ENCODE results near the gene MELTF.

Gene MELTF

DNA sequence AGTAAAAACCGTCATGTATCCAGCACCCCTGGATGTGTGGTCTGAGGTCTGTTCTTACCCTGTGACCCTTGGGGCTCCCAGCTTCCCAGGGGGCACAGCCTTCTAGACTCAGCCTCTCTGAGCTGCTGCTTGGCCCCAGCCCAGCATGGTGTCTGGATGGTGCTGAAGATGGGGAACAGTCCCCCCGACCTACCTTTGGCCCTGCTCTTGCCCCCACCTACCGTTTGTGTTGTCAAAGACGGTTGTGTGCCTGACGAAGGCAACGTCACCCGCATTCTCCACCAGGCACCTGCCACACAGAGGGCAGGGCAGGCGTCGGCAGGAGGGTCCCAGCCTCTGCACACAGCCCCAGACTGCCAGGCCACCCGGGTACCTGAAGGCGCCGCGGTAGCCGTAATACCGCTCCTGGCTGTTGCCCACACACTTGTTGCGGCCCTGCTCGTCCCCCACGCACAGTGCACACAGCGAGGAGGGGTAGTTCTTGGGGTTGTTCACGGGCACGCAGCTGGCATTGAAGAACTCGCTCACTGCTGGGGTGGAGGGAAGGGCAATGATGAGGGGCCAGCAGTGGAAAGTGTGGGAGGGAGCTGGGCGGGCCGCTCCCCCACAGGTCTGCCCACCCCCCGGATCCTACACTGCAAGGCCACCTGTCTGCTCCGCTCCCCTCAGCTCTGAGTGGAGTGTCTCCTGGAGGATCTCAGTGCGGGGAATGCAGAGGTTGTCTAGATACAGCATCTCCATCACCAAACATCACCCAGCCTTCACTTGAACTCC lies 21.0 kb downstream of the MELTF start:
- no peak for DNase-seq

DNA sequence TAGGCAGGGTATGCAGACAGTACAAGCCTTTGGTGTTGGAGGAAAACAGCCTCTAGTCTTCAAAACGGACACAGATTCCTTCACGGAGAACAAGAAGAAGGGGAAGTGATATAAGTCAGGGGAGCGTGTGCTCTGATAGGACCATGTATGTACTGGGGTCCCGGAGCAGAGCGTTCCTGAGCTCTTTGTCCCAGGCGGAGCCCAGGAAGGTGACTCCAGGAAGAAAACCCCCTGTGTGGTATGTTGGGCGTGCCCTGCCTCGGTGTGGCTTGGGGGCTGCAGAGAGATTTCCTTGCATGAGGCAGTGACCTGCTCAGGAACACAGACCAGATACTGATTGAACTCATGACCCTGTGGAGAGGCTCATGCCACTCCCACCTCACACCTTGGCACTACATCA lies 21.7 kb downstream of the MELTF start:
- DNase-seq: no peak

DNA sequence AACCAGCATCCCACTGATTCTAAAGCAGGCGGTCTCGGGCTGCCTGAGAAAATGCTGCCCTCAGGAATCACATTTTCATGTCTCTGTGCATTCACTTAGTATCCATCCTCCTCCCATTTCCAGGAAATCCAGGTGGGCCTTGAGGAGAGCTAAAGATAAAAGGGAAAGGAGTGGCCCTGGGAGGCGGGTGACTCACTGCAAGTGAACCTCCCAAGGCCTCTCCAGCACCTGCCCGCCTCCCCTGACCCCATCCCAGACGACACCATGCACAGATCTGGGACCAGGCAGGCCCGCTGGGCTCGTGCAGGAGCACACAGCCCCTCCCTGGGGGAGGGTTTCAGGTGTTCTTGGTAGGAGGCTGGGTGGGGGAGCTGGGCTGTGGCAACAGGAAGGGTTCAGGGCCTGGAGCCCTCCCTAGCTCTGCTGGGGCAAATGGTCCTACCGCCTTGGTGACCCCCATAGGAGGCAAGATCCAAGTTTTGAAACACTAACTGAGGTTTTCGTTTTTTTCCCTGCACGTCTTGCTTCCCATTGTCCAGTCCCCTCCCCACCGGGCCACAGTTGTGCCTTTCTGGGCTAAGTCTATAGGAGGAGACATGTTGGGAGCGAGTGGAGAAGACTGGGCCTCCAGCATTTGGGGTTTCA lies 22.2 kb downstream of the MELTF start:
- DNase-seq: no peak

DNA sequence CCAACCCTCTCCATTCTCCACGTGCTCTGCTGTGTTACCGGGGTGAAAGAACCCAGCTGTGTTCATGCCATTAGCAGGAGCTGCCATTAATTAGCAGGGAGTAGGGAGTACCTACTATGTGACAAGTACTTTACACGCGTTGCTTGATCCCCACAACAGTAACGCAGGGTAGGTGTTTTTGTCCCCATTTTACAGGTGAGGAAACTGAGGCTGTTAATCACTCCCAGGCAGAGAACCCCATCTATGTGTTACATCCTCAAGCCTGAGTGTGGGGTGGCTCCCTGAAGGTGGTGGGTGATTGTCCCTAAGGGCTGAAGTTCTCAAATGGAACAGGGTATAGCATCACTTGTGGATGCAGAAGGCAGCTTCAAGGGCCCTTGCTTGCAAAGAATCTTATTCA lies 22.8 kb downstream of the MELTF start:
- DNase-seq: no peak

DNA sequence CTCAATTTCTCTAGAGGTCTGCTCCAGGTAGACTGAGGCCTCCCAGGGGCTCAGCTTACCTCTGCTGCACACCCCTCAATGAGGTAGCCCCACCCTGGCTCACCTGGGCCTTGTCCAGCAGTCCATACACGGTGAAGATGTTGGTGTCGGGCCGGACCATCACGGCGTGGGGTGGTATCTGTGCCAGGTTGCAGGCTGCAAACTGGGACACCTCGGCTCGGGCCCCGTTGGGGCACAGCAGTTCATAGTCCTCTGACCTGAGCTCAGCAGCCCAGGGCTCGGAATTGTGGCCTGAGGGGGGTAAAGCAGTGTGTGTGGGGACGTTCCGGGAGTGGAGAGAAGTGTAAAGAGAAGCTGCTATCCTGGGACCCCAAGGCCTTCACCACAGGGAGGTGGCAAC lies 23.2 kb downstream of the MELTF start:
- DNase-seq: no peak

DNA sequence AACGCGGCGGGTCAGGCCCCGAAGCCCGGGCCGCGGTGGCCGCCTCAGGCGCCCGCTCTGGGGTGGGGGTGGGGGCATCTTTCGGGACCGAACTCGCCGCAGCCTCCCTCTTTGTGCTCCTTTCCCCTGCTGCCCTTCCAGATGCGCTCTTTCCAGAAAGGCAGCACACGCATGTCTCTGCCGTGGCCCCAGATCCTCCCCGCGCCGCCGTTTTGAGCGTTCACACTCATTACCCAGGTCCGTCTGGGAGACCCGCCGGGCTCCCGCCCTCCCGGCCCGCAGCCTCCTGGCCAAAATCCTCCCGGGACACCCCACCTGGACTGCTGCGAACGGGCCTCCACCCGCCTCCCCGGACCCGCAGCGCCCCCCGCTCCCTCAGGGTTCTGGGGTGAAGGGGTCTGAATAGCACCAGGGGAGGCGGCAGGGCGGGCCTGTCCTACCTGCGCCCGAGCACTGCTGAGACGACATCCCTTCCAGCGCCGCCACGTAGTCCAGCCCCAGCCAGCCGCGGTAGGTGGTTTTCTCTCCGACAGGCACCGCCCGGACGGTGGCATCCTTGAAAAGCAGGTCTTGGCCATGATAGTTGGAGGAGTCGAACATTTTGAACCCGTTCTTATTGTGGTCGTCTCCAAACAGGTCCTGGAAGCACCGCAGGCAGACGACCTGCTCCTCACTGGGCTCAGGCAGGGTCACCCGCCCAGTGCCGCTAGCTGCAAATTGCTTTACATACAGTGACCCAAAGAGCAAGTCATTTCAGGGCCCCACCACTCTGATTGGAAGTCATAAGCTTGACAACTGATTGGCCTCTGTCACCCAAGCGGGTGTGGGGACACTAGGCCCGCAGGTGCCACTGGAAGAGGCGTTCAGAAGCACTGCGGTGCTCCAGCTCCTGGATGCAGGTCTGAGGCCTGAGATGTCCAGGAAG lies 25.9 kb downstream of the MELTF start:
- DNase-seq: peak; percentile 17

DNA sequence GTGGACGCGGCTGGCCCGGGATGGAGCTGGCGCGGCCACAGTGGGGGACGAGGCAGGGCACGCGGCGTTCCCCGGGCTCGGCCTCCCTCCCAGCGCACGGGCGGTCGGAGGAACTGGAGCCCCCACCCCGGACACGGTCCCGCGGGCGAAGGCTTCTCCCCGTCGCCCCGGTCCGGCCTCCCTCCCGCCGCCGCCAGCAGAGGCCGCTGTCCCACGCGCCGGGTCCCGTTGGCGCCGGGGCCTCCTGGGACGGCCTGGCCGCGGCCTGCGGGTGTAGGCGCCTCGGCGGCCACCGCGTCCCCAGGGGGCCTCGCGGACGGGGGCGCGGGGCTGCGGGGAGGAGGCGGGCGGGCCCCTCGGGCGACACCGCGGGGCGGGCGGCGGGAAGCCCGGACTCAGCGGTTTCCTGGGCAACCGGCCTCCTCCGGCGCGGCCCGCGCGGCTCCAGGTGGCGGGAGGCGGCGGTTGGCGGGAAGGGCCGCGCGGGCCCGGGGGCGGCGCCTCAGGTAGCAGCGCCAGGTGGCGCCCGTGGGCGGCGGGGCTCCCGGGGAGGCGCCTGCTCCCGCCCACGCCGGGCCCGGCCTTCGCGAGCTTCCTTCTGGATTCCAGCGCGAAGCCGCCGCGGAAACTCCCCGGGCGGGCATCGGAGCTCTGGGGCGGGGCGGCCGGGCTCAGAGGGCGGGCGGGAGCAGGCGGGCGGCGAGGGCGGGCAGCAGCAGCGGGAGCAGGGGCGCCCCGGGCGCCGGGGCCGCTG lies 26.7 kb downstream of the MELTF start:
- peak; percentile 74 for DNase-seq

DNA sequence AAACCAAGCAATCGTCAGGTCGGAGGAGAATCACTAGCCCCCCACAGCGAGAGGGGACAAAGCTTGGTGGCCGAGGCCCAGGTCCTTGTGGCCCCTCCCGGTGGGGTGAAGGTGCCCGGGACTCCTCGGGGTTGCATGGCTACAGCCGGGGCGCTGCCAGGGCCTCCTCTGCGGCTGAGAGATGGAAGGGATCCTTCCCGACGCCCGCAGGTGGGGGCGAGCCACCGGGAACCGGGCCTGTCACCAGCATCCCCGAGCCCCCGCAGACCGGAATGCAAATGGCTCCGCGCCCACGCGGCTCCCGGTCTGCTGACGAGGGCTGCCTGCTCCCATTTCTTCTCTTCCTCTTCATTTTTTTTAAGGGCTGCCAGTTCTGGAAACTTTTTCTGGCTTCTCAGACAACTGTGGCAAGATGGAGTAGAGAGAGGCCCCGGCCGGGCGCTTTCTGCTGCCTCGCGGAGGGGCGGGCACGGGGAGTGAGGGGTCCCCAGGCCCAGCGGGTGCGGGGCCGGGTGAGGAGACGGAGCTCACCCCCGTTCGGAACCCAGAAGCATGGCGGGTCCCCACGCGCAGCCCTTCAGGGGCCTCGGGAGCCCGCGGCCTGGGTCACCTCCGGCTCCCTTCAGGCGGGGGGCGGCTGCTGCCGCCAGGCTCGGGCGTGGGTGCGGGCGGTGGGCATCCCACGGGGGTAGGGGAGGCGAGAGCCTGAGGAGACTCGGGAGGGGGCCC lies 27.5 kb downstream of the MELTF start:
- DNase-seq: no peak

DNA sequence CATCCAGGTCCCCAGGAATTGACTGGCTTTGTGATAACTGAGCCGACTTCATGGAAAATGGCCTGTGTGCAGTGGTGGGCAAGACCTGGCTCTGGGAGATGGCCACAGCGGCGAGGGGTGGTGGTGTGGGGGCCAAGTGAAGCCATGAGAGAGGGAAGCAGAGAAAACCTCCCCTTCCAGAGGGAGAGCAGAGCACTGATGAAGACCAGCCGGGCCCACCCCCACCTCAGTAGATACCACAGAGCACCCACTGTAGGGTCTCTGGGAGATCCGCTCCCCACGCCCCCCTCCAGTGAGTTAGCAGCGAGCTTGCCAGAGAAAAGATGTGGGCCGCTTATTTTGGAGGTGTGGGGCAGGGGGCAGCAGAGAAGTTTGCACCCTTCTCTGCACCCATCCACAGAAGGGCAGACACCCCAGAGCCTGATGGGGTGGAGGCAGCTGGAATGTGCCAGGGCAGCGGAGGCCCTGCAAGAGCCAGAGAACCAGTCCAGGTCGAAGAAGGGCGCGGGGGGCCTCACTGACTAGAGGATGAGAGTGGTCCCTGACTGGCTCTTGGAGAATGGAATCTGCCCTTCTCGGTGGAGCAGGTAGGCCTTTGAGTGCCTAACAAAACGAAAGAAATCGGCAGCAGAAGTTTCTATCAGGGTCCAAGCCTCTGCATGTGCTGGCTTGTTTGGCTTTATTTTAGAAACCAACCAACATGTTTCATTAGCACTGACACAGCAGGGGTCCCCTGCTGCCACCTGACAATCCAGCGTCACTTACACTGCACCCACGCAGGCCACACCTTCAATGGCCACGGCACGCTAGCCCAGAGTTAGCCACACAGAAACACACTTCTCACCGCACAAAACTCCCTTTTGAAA lies 28.3 kb downstream of the MELTF start:
- no peak for DNase-seq

DNA sequence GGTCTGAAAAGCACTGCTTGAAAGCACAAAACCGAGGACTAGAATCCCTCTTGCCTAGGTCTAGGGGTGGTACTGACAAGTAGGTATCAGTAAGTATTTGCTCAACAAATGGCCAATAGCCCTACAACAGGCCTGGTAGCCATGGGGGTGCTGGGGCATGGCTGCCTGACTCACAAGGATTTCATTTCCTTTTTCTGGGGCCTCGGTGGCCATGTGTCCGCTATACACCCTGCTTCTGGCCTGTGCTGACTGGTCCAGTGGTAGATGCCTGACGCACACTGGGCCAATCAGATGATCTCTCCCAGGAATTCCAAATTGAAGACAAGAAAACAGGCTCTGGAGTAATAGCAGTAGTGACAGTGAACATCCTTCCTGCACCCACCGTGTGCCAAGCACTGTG lies 29.4 kb downstream of the MELTF start:
- no peak for DNase-seq

DNA sequence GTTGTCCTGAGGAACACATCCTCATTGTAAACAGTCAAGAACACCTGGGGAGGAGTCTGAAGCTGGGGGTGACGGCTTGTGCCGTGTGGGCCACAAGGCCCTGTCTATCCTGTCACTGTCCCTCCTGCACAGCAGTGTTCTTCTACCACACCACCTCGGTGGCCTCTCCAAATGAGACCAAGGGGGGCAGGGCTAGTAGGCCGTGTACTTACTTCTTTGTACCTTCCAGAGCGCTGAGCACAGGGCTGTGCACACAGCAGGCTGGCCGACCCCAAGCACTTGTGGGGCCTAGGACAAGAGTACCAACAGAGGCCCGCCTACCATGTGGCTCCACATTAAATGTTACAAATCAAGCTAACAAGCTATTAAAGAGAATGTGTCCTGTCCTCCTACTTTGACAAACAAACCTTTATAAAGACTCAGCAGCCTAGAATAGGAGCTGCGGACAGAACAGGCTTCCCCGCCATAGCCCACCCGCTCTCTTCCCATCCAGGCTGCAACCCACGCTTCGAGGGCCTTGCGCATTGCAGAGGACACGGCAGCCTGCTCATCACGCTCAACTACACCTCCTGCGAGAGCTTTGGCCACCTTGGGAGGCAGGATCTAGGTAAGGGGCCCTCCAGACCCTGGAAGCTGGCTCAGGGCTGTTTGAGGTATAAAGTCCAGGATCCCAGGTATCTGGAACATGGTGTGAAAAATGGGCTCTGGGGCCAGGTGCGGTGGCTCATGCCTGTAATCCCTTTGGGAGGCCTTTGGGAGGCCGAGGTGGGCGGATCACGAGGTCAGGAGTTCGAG lies 30.5 kb downstream of the MELTF start:
- DNase-seq: no peak

DNA sequence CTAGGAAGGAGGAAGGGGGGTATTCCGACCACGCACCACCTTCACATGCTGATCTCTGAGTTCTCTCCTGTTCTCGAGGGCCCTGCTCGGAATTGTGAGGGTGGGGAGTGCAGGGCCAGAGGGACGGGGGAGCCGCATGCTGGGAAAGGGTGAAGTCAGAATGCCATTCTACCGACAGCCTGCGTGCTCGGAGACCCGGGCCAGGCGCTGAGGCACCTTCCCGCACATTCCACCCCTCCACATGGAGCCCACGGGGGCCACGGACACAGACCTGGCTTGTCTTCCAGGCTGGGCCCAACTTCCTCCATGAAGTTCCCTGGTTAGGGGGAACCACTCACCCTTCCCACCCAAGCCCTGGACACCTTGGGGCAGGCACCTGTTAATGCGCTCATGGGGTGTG lies 32.3 kb downstream of the MELTF start:
- no peak for DNase-seq

DNA sequence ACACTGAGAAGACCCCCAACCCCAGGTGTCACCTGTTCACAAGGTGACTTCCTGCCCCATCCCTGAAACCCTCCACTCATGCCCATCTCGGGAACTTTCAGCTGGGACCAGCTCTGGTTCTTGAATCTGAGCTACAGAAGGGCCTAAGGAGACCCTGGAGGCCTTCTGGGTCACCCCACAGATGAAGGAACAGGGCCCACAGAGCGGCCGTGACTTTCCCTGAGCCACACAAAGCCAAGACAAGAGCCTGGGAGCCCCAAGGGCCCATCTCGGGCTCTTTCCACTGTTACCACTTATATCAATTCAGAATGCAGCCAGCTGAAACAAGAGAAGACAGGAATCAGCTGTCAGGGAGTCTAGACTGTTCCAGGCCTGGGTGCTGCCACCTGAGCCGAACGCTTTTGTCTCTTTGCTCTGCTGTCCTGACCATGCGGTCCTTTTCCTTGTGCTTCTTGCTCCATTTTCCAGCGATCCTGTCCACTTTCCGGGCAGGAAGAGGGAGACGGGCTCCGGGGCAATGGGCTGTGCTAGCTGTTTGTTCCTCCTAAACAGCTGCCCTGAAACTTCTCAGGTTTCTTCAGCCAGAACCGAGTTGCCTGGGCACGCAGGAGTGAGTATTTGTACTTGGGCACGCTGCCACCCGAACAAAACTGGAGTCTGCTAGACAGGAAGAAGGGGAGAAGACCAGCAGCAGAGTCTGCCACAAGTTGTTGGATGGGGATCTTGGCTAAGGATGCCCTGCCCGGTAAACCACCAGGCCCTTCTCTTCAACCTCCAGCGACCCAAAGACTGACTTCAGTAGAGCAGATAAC lies 33.0 kb downstream of the MELTF start:
- DNase-seq: no peak

DNA sequence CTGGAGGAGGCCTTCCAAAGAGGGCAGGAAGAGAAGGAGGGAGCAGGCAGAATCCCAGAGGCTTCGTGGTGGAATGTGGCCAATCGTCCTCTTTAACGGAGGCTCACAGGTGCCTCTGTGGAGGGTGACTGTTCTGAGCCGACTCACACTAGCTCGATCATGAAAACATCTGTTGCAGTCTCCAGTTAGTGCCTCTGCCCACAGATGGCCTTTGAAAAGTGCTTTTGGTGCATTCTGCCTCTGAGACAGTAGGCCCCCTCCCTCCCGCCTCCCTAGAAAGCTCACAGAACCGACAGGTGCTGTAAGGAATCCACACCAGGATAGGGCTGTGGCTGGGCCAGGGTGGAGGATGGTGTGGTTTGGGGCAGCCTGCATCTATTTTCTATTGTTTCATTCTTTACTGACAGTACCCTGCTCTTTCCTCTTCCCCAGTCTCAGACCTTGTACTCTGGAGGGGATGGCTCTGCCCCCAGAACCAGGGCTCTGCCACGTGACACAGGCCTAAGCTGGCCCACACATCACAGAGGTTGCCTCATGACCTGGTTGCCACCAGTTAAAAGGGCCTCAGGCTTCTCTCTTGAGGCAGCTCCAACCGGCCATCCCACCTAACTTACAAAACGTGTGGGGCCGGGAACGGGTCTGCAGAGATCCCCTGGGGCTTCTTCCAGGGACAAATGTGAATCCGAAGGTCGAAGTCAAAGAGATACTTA lies 33.8 kb downstream of the MELTF start:
- DNase-seq: no peak

DNA sequence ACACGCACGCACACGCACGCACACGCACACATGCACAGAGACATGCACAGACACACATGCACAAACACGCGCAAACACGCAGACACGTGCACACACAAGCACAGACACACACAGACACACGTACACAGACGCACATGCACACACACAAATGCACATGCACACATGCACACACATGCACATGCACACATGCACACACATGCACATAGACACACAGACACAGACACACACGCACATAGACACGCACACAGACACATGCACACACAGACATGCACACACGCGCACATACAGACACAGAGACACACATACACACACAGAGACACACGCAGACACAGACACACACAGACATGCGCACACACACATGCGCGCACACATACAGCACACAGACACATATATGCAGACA lies 34.6 kb downstream of the MELTF start:
- DNase-seq: no peak

DNA sequence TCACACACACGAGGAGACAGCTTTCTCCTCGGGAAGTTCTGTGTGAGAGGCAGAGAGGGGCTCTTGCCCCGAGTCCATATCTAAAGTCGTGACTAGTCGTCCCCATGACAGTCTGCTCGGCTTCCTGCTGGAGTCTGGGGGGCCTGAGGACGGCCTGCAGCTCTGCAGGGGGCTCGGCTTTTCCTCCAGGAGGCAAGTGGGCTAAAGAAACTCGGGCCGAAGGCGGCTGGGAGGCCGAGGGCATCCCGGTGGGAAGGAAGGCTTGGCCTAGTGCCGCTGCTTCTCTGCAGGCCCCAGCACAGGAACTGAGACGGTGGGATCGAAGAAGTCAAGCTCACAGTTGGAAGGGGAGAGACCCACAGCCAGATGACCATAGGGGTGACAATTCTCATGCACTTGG lies 35.6 kb downstream of the MELTF start:
- no peak for DNase-seq

DNA sequence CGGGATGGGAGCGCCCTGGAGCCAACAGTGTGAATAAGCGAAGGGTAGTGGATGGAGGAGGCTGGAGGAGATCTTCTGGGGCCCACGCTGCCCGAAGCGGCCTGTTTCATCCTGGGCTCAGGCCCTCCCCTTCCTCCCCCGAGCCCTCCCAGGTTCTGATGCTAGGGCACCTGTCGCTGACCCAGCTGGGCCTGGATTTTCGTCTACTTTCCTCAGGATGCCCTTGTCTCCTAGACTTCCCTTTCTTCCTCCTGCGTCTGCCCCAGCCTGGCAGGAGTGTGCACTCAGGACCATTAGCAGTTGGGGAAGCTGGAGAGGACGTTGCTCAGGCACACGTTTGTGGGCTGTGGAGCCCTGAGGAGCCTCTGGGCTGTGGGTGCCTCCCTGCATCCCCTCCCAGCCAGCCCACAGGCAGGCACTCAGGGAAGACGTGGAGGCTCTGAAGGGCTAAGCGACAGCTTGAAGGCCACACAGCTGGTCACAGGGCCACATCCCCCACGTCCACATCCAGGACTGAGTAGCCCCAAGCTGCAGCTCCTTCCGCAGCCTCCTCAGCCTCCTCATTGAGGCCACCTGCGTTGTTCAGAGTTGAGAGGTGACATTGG lies 37.1 kb downstream of the MELTF start:
- no peak for DNase-seq
